GM23248 (cell line): ENCODE results near the gene EXTL1.

ENCODE experiments used
- EZH2 ChIP-seq: fragments of 200-600 bp; sonication (generic); IDR thresholded peaks from 2 replicates; pipeline ENCODE4 v1.6.1; 2018; ENCODE audit warnings: antibody characterized with exemption, mild to moderate bottlenecking; ENCODE audit not compliant: insufficient read depth, poor library complexity, severe bottlenecking
- EZH2phosphoT487 ChIP-seq: fragments of 200-600 bp; sonication (generic); IDR thresholded peaks from 2 replicates; pipeline ENCODE4 v1.6.1; 2018; ENCODE audit warnings: antibody characterized with exemption, moderate library complexity, mild to moderate bottlenecking, low read depth; ENCODE audit not compliant: insufficient read depth

DNA sequence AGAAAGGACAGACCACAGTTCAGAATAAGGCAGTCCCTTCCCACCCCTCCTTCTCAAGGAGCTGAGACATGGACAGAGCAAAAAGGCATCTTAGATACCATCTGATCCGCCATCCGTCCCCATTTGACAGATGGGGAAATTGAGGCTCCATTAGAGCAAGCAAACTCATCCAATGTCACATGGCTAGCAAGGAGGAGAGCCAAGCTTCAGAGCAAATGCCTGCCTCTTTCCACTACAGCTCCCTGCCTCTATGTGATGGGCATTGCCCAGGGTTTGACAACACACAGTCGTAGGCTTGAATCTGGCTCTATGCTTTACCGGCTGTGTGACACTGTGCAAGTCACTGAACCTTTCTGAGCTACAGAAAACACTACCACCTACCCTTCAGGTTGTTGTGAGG is 20.4 kb downstream of the EXTL1 start:
- TF ChIP-seq EZH2, result no peak
- TF ChIP-seq EZH2phosphoT487, result no peak
